K562 (cell line): ENCODE results near the gene LYRM1. TPM values are rescaled to one million over a fixed set of nuclear protein-coding genes. Genes with fewer than 3 reads are reported as not detected.

Experiments used
- CTBP1 ChIP-seq: fragments of 450-650 bp; IDR thresholded peaks from 2 replicates; pipeline ENCODE4 v1.6.1; 2016; ENCODE audit warnings: borderline replicate concordance
- ERF ChIP-seq: fragments of 450-650 bp; formaldehyde crosslinking; IDR thresholded peaks from 2 replicates; pipeline ENCODE4 v1.4.0; 2020; ENCODE audit warnings: mild to moderate bottlenecking, mixed read lengths
- KLF1 ChIP-seq: fragments of 450-650 bp; IDR thresholded peaks from 2 replicates; pipeline ENCODE4 v1.6.1; 2016; ENCODE audit warnings: missing genetic modification characterization, missing compliant biosample characterization
- NFRKB ChIP-seq: fragments of 450-650 bp; IDR thresholded peaks from 2 replicates; pipeline ENCODE4 v1.6.1; 2016; ENCODE audit warnings: low read depth
- SOX6 ChIP-seq: fragments of 450-650 bp; IDR thresholded peaks from 2 replicates; pipeline ENCODE4 v1.6.1; 2014; ENCODE audit warnings: mild to moderate bottlenecking
- STAT5B ChIP-seq: fragments of 250-450 bp; sonication (Bioruptor Pico); IDR thresholded peaks from 2 replicates; pipeline ENCODE4 v1.8.0; 2021; ENCODE audit warnings: mild to moderate bottlenecking, inconsistent platforms
- ZBED1 ChIP-seq: IDR thresholded peaks from 2 replicates; pipeline ENCODE4 v1.6.1; 2014
- ZBTB17 ChIP-seq: fragments of 450-650 bp; formaldehyde crosslinking; IDR thresholded peaks from 2 replicates; pipeline ENCODE4 v1.4.0; 2020; ENCODE audit warnings: mild to moderate bottlenecking
- ZNF431 ChIP-seq: sonication (generic); formaldehyde crosslinking; IDR thresholded peaks from 2 replicates; pipeline ENCODE4 v1.8.0; 2022; ENCODE audit warnings: mild to moderate bottlenecking, missing genetic modification reagents
- ZNF584 ChIP-seq: fragments of 200-800 bp; sonication (Bioruptor generic); IDR thresholded peaks from 2 replicates; pipeline ENCODE4 v1.6.1; 2016; ENCODE audit warnings: low read depth, mild to moderate bottlenecking, missing genetic modification characterization, missing compliant biosample characterization
- ZNF668 ChIP-seq: fragments of 250-450 bp; sonication (Bioruptor Pico); IDR thresholded peaks from 2 replicates; pipeline ENCODE4 v1.8.0; 2022; ENCODE audit warnings: mild to moderate bottlenecking, inconsistent platforms
- polyA plus RNA-seq, 8 experiments: library from polyadenylated mRNA; depleted of rRNA in 4 of 8; stranded (reverse) in 5 of 8; unstranded in 3 of 8; fragments of >200 nt; fragmentation: Nextera tagmentation in 2 of 8; fragmentation: Illumina TruSeq in 1 of 8; extraction: Ambion mirVana in 2 of 8; extraction: Trizol in 1 of 8; gene quantifications; 2 replicates each; pipeline versions ENCODE4 v1.2.1 to v1.2.3, GENCODE V29; 2011 to 2014; ENCODE audit warnings: inconsistent platforms in 1 of 8, missing spikeins in 1 of 8
- total RNA-seq, 7 experiments: library from RNA; depleted of rRNA in 6 of 7; stranded (reverse); fragments of >200 nt in 6 of 7; fragmentation: Illumina TruSeq in 2 of 7; extraction: Trizol in 2 of 7; gene quantifications; 2 replicates each; pipeline versions ENCODE4 v1.2.1 to v1.2.3, GENCODE V29; 2011 to 2021; ENCODE audit warnings: low replicate concordance in 1 of 7
- TF ChIP-seq, protein P1 (sequence below): sonication (generic); formaldehyde crosslinking; IDR thresholded peaks from 2 replicates; pipeline ENCODE4 v1.8.1; 2023; ENCODE audit warnings: mild to moderate bottlenecking, missing genetic modification reagents
- TF ChIP-seq, protein P2 (sequence below): sonication (generic); formaldehyde crosslinking; IDR thresholded peaks from 2 replicates; pipeline ENCODE4 v1.9.0; 2022; ENCODE audit warnings: mild to moderate bottlenecking, missing genetic modification reagents
- TF ChIP-seq, protein P3 (sequence below): fragments of 450-650 bp; conservative IDR thresholded peaks from 2 replicates; pipeline ENCODE4 v1.6.1; 2016; ENCODE audit warnings: missing genetic modification characterization, low read depth, mild to moderate bottlenecking, control low read depth, missing compliant biosample characterization
- TF ChIP-seq, protein P4 (sequence below): sonication (generic); formaldehyde crosslinking; IDR thresholded peaks from 2 replicates; pipeline ENCODE4 v1.8.0; 2023; ENCODE audit warnings: mild to moderate bottlenecking, missing genetic modification reagents
- TF ChIP-seq, protein P5 (sequence below): fragments of 250-450 bp; sonication (Bioruptor Pico); IDR thresholded peaks from 2 replicates; pipeline ENCODE4 v1.5.0; 2021; ENCODE audit warnings: mild to moderate bottlenecking, moderate library complexity

The LYRM1 gene
- total and polyA plus RNA-seq, 9 of the 15 experiments (the other 6 are each of a cell fraction or from before 2014, with no cell fraction given) = 17.5 to 44.1 (median 32.7) TPM

DNA sequence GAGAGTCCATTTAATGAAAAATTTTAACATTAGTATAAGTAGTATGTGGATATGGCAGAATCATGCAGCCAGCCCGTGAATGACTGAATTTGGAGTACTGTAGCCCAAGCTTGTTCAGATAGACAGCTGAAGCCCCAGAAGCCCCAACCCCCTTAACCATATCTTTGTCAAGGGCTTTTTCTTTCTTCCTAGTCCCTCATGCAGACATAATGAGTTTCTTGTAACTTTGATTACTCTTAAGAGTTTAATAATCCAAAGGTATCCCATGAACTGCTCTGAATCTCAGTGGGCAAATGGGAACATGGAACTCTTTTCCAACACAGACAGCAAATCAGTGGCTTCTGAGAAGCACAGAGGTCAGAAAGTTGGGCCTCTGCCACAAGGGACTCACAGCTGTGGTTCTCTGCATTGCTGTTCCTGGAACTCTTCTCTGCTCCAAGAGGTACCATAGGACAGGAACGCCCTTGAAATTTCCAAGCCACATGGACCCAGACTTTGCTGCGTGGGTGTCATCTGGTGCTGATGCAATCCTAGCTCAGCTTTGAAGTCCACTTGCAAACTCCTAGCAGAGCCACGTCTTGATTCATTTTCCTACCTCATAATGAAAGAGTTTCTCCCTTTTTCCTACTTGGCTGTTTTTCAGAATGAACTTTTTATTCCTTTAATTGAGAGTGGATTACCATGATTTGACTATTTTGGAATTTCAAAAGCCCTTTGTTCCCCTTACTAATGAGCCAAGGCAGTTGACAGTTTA lies 18.1 kb downstream of the LYRM1 start (continued):
- TF ChIP-seq NFRKB (peak; percentile 61; the same call in 1 of the 2 replicates), KLF1 (tag) (no peak), ZBED1 (no peak), SOX6 (peak; percentile 83), ERF (no peak), ZNF431 (CRISPR knock-in tag) (no peak), ZNF584 (CRISPR knock-in tag) (peak; percentile 55; the same call in 1 of the 2 replicates), ZBTB17 (no peak), ZNF668 (CRISPR knock-in tag) (no peak; the same call in 1 of the 2 replicates), CTBP1 (peak; percentile 81), STAT5B (CRISPR knock-in tag) (no peak)
- TF ChIP-seq, protein P1, sequence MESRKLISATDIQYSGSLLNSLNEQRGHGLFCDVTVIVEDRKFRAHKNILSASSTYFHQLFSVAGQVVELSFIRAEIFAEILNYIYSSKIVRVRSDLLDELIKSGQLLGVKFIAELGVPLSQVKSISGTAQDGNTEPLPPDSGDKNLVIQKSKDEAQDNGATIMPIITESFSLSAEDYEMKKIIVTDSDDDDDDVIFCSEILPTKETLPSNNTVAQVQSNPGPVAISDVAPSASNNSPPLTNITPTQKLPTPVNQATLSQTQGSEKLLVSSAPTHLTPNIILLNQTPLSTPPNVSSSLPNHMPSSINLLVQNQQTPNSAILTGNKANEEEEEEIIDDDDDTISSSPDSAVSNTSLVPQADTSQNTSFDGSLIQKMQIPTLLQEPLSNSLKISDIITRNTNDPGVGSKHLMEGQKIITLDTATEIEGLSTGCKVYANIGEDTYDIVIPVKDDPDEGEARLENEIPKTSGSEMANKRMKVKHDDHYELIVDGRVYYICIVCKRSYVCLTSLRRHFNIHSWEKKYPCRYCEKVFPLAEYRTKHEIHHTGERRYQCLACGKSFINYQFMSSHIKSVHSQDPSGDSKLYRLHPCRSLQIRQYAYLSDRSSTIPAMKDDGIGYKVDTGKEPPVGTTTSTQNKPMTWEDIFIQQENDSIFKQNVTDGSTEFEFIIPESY (CRISPR knock-in tag) = no peak
- TF ChIP-seq, protein P2, sequence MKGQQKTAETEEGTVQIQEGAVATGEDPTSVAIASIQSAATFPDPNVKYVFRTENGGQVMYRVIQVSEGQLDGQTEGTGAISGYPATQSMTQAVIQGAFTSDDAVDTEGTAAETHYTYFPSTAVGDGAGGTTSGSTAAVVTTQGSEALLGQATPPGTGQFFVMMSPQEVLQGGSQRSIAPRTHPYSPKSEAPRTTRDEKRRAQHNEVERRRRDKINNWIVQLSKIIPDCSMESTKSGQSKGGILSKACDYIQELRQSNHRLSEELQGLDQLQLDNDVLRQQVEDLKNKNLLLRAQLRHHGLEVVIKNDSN (CRISPR knock-in tag) = no peak
- TF ChIP-seq, protein P3, sequence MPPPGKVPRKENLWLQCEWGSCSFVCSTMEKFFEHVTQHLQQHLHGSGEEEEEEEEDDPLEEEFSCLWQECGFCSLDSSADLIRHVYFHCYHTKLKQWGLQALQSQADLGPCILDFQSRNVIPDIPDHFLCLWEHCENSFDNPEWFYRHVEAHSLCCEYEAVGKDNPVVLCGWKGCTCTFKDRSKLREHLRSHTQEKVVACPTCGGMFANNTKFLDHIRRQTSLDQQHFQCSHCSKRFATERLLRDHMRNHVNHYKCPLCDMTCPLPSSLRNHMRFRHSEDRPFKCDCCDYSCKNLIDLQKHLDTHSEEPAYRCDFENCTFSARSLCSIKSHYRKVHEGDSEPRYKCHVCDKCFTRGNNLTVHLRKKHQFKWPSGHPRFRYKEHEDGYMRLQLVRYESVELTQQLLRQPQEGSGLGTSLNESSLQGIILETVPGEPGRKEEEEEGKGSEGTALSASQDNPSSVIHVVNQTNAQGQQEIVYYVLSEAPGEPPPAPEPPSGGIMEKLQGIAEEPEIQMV (tag) = no peak
- TF ChIP-seq, protein P4, sequence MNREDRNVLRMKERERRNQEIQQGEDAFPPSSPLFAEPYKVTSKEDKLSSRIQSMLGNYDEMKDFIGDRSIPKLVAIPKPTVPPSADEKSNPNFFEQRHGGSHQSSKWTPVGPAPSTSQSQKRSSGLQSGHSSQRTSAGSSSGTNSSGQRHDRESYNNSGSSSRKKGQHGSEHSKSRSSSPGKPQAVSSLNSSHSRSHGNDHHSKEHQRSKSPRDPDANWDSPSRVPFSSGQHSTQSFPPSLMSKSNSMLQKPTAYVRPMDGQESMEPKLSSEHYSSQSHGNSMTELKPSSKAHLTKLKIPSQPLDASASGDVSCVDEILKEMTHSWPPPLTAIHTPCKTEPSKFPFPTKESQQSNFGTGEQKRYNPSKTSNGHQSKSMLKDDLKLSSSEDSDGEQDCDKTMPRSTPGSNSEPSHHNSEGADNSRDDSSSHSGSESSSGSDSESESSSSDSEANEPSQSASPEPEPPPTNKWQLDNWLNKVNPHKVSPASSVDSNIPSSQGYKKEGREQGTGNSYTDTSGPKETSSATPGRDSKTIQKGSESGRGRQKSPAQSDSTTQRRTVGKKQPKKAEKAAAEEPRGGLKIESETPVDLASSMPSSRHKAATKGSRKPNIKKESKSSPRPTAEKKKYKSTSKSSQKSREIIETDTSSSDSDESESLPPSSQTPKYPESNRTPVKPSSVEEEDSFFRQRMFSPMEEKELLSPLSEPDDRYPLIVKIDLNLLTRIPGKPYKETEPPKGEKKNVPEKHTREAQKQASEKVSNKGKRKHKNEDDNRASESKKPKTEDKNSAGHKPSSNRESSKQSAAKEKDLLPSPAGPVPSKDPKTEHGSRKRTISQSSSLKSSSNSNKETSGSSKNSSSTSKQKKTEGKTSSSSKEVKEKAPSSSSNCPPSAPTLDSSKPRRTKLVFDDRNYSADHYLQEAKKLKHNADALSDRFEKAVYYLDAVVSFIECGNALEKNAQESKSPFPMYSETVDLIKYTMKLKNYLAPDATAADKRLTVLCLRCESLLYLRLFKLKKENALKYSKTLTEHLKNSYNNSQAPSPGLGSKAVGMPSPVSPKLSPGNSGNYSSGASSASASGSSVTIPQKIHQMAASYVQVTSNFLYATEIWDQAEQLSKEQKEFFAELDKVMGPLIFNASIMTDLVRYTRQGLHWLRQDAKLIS (CRISPR knock-in tag) = no peak
- TF ChIP-seq, protein P5, sequence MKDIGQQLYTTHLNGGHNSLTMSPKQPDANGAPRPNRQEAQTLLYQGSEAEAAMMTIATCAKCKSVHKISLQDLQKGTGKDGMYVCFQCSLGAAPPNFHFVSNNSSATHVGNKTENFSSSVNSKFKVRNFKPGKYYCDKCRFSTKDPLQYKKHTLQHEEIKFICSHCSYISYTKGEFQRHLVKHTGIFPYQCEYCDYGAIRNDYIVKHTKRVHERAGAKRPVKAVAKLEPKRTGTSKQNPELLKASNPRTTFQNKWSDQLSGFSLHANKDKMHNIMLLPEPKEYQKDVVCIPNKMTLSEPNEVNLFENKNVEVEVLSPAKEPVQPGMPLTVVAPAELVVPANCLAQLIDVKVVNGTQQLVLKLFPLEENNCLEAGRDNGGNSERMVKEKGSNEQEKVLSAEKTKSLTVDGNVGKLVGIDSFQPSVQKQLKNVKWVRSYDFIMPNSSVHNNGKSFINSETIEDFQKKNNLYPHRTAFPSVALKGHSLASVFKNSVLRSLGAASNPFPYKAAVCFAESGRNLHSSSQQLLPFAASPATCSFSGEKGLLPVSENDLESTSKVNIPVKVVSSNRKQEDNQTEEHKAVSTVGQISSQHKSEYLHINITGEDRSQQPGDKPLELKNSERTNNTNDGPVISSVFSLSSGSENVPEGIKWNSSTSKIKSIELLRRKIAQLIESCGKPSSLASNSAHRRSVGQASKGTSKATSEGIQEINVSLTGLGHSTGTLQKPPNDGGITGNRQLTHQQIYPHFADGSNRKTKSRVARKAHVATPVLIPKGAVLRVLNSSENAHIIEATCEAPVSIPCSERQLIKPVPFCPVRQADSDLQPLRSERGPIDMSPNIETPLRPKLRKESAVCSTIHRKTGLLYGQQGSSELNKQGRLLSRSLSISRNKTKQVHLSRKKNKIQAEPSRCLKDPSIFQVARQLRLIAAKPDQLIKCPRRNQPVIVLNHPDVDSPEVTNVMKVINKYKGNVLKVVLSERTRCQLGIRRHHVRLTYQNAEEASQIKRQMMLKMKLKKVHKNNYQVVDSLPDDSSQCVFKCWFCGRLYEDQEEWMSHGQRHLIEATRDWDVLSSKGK = no peak
